22Rv1 (cell line): ENCODE results near the gene ACTRT2.

Experiments used
- ZFX ChIP-seq: fragments of 450-650 bp; IDR thresholded peaks from 2 replicates; pipeline ENCODE4 v1.6.1; 2017; ENCODE audit warnings: antibody characterized with exemption, borderline replicate concordance
- TF ChIP-seq, protein P1 (sequence below): fragments of 450-650 bp; IDR thresholded peaks from 2 replicates; pipeline ENCODE4 v1.5.1; 2017; ENCODE audit warnings: mild to moderate bottlenecking

DNA sequence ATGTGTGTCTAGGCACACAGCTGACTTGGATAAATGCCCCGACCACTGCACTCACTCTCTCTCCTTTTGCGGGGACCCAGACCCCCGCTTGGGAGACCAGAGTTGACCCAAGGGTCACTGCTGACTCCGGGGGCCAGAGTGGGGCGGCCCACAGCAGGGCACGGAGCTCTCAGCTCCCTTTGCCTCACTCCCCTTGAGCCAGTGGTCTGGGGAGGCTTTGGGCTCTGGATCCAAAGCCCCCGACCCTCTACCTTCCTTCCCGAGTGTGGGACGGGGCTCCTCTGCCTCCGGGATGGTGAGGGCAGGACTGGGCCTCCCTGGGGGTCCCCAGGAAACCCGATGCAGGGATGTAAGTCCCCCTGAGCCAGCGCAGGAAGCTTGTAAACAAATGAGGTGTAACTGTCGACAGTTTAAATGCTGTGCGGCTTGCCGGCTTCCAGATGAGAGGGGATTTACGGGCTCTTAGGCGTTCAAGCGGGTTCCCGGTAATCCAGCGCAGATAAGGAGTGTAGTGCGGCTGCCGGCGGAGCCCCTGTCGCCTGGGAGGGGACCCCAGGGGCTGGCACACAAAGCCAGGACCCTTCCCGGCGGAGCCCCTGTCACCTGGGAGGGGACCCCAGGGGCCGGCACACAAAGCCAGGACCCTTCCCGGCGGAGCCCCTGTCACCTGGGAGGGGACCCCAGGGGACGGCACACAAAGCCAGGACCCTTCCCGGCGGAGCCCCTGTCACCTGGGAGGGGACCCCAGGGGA is 7.4 kb downstream of the ACTRT2 start:
- TF ChIP-seq, protein P1, sequence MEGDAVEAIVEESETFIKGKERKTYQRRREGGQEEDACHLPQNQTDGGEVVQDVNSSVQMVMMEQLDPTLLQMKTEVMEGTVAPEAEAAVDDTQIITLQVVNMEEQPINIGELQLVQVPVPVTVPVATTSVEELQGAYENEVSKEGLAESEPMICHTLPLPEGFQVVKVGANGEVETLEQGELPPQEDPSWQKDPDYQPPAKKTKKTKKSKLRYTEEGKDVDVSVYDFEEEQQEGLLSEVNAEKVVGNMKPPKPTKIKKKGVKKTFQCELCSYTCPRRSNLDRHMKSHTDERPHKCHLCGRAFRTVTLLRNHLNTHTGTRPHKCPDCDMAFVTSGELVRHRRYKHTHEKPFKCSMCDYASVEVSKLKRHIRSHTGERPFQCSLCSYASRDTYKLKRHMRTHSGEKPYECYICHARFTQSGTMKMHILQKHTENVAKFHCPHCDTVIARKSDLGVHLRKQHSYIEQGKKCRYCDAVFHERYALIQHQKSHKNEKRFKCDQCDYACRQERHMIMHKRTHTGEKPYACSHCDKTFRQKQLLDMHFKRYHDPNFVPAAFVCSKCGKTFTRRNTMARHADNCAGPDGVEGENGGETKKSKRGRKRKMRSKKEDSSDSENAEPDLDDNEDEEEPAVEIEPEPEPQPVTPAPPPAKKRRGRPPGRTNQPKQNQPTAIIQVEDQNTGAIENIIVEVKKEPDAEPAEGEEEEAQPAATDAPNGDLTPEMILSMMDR: no peak
- TF ChIP-seq ZFX: no peak
